GM10248 (cell line): ENCODE results near the gene DNMBP.

ENCODE experiments used
- CTCF ChIA-PET: fragments of 300-600 bp; sonication (Branson Sonifier 250); formaldehyde crosslinking; extraction: SDS; loops from one replicate; lab custom pipeline; 2021; ENCODE audit warnings: antibody characterized with exemption; lab: Yijun Ruan, JAX
- POLR2A ChIA-PET: fragments of 350-650 bp; sonication (Branson Sonifier 250); formaldehyde crosslinking; extraction: SDS; loops from one replicate; lab custom pipeline; 2020; ENCODE audit warnings: antibody characterized with exemption; lab: Yijun Ruan, JAX
- DNase-seq: peaks from one replicate; pipeline ENCODE4 v3.0.0; 2012; ENCODE audit errors: extremely low spot score
- CTCF ChIP-seq: IDR thresholded peaks from 2 replicates; pipeline ENCODE4 v1.5.1; 2012; ENCODE audit warnings: mild to moderate bottlenecking, low read depth; ENCODE audit errors: extremely low read depth, missing control alignments, control extremely low read depth

The DNMBP gene

GRCh38 chr10:100033766-100034418 lies 24.1 kb upstream of the DNMBP start:
- ChIA-PET CTCF (interaction anchor here (1.2 to 5.3 kb wide), 3 partner anchors 12 to 188 kb away, joined by 3 to 39 read pairs (median 10); no protein-coding TSS in a partner anchor), POLR2A (interaction anchor here (1.2 kb wide), 1 partner anchor 53 kb away, joined by 4 read pairs; no protein-coding TSS in a partner anchor)
- DNase-seq = no peak
- no peak for TF ChIP-seq CTCF

GRCh38 chr10:100027416-100027815 lies 17.7 kb upstream of the DNMBP start:
- POLR2A ChIA-PET = no interaction called here
- no peak for DNase-seq
- TF ChIP-seq CTCF = no peak
- CTCF ChIA-PET = interaction anchor here (1.1 kb wide), 1 partner anchor 10 kb away, joined by 3 read pairs; no protein-coding TSS in a partner anchor

- no peak for DNase-seq
- CTCF ChIA-PET = interaction anchor here (1.0 to 2.0 kb wide), 4 partner anchors 16 to 215 kb away, joined by 3 to 7 read pairs (median 6); partner anchors contain the start of gene DNMBP
- no peak for TF ChIP-seq CTCF
- POLR2A ChIA-PET = no interaction called here
Observed at GRCh38 chr10:100025576-100025975, 15.8 kb upstream of the DNMBP start.

DNA sequence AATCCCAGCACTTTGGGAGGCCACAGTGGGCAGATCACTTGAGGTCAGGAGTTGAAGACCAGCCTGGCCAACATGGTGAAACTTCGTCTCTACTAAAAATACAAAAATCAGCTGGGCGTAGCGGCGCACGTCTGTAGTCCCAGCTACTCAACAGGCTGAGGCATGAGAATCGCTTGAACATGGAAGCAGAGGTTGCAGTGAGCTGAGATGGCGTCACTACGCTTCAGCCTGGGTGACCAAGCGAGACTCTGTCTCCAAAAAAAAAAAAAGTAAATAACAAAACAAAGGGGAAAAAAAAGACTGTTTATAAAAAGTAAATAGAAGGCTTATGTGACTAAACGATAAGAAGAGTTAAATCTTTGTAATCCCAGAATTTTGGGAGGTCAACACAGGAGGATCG lies 15.0 kb upstream of the DNMBP start:
- CTCF ChIA-PET = interaction anchor here (1.0 to 4.7 kb wide), 4 partner anchors 13 to 179 kb away, joined by 4 to 51 read pairs (median 6); partner anchors contain the start of gene DNMBP
- TF ChIP-seq CTCF = no peak
- DNase-seq = no peak
- POLR2A ChIA-PET = no interaction called here

GRCh38 chr10:100022403-100022802 lies 12.7 kb upstream of the DNMBP start:
- no peak for DNase-seq
- no peak for TF ChIP-seq CTCF
- POLR2A ChIA-PET = no interaction called here
- CTCF ChIA-PET = interaction anchor here (0.7 to 4.7 kb wide), 10 partner anchors 11 to 291 kb away, joined by 3 to 51 read pairs (median 3); partner anchors contain the start of gene DNMBP

DNA sequence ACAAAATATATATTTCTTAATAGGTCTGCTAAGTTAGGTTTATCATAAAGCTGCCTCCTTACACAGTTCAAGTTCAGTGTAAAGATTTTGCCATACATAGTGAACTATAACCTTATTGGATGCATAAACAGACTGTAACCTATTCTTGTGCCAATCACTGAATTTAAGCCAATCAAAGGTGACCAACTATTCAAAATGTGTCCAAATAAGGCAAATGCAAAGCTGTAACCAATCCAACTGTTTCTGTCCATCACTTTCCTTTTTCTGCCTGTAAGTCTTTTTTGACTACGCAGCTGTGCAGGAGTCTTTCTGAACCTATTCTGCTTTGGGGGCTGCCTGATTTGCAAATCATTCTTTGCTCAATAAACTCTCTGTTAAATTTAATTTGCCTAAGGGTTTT lies 11.6 kb upstream of the DNMBP start:
- ChIA-PET CTCF (interaction anchor here (0.6 to 4.7 kb wide), 14 partner anchors 10 to 290 kb away, joined by 3 to 51 read pairs (median 4); partner anchors contain the start of gene DNMBP), POLR2A (interaction anchor here (0.6 to 0.7 kb wide), 2 partner anchors 9 to 1620 kb away, joined by 3 read pairs; no protein-coding TSS in a partner anchor)
- no peak for DNase-seq
- TF ChIP-seq CTCF = no peak
